GM21825 (cell line): ENCODE measurements around the gene FHOD3.

ENCODE experiments used
- ATAC-seq: cut with Tn5 transposase; IDR thresholded peaks from one replicate; pipeline ENCODE4 v1.9.1; 2021; ENCODE audit warnings: mild to moderate bottlenecking, moderate library complexity; ENCODE audit not compliant: unreplicated experiment

FHOD3 gene

GRCh38 chr18:36297417-36298125 is at the start of gene FHOD3:
FHOD3 (plus strand) TSS chr18:36297713; CDS start chr18:36297836, 123 bp downstream.
- ATAC-seq = peak; percentile 67

- no peak for ATAC-seq
Measured at GRCh38 chr18:36249392-36249791, 48.1 kb upstream of the FHOD3 start.

GRCh38 chr18:36250827-36251226 is 46.7 kb upstream of the FHOD3 start:
- ATAC-seq = no peak

GRCh38 chr18:36255072-36255698 is 42.3 kb upstream of the FHOD3 start:
- ATAC-seq = no peak

GRCh38 chr18:36256094-36256493 is 41.4 kb upstream of the FHOD3 start:
- ATAC-seq = no peak

- no peak for ATAC-seq
Measured at GRCh38 chr18:36262971-36263370, 34.5 kb upstream of the FHOD3 start.

GRCh38 chr18:36264283-36264682 is 33.2 kb upstream of the FHOD3 start:
- ATAC-seq = no peak

- ATAC-seq = no peak
Measured at GRCh38 chr18:36265015-36265414, 32.5 kb upstream of the FHOD3 start.

GRCh38 chr18:36269157-36269556 is 28.4 kb upstream of the FHOD3 start:
- no peak for ATAC-seq

- no peak for ATAC-seq
Measured at GRCh38 chr18:36271153-36271552, 26.4 kb upstream of the FHOD3 start.

GRCh38 chr18:36273347-36273746 is 24.2 kb upstream of the FHOD3 start:
- ATAC-seq = no peak

GRCh38 chr18:36274083-36274715 is 23.3 kb upstream of the FHOD3 start:
- ATAC-seq = no peak

- ATAC-seq = no peak
Measured at GRCh38 chr18:36275561-36275960, 22.0 kb upstream of the FHOD3 start.

- no peak for ATAC-seq
Measured at GRCh38 chr18:36279001-36279400, 18.5 kb upstream of the FHOD3 start.

GRCh38 chr18:36281936-36282335 is 15.6 kb upstream of the FHOD3 start:
- no peak for ATAC-seq

GRCh38 chr18:36283448-36283847 is 14.1 kb upstream of the FHOD3 start:
- ATAC-seq = no peak

- ATAC-seq = no peak
Measured at GRCh38 chr18:36284268-36284667, 13.2 kb upstream of the FHOD3 start.

- no peak for ATAC-seq
Measured at GRCh38 chr18:36284671-36285295, 12.7 kb upstream of the FHOD3 start.

- ATAC-seq = no peak
Measured at GRCh38 chr18:36287653-36288052, 9.9 kb upstream of the FHOD3 start.

- no peak for ATAC-seq
Measured at GRCh38 chr18:36288689-36289088, 8.8 kb upstream of the FHOD3 start.

- ATAC-seq = no peak
Measured at GRCh38 chr18:36294031-36294430, 3.5 kb upstream of the FHOD3 start.

GRCh38 chr18:36295214-36295613 is 2.3 kb upstream of the FHOD3 start:
- ATAC-seq = no peak
